Activated T-helper 9 cell treated with anti-CD3 and anti-CD28 coated beads, Interleukin-2, amount 50 U/mL, for 16 hours (primary cell): ENCODE measurements around the gene ASB4.

Experiments
- DNase-seq: peaks from one replicate; pipeline ENCODE4 v3.0.0-alpha.2; 2020; ENCODE audit warnings: low read depth

Gene ASB4

DNA sequence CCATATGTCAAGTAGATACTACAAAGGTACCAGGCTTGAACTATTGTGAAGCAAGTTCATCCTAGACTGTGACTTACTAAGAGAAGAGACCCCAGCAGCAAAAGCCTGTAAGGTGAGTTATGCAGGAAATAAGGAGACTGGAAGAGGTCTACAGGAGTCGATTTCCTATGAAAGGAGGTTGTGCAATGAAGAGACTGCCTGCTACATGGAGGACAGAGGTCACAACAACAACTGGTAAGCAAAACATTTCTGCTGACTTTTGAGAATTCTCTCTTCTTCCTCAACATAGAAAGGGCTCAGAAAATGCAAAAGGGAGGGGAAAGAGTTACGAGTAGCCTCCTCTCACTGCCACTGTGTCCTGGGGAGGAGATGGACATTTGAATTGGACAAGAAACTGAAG, 68.2 kb downstream of the ASB4 start:
- DNase-seq = no peak

- no peak for DNase-seq
Observed at GRCh38 chr7:95556777-95557176, 71.0 kb downstream of the ASB4 start.

DNA sequence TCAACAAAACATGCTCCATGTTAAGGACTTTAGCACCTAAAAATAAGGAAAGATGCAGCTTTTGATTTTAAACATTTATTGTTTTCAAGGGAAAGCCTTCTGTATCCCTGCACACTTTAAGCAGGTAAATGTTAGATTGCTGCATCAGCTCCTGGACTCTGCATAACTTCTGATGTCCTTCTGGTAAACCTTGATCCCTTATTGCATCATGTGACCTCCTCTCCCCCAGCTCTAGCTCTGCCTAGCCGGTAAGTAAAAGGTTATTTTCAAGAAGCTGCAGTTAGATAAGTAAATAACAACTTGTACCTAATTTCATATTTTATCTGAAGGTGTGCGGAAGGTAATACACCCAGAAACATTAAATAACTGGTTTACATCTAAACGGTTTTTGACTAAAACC, 73.1 kb downstream of the ASB4 start:
- DNase-seq = no peak

DNA sequence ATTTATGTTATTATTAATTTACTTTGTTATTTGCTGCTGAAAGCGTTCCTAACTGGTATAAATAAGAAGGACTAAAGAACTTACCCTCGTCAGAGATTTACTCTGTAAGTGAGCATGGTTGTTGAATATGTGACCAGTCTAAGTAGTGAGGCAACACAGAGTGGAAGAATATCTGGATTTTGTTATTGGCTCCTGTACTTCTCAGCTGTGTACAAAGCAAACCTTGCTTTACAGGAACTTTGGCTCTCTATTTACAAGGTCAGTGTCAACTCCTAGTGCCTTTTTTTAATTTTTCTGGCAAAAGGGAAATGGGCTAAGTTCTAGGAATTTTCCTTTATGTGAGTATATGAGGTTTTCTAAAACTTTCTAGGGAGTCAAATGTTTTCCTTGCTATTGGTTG, 74.9 kb downstream of the ASB4 start:
- no peak for DNase-seq

GRCh38 chr7:95569720-95570119, 84.0 kb downstream of the ASB4 start:
- DNase-seq = no peak

DNA sequence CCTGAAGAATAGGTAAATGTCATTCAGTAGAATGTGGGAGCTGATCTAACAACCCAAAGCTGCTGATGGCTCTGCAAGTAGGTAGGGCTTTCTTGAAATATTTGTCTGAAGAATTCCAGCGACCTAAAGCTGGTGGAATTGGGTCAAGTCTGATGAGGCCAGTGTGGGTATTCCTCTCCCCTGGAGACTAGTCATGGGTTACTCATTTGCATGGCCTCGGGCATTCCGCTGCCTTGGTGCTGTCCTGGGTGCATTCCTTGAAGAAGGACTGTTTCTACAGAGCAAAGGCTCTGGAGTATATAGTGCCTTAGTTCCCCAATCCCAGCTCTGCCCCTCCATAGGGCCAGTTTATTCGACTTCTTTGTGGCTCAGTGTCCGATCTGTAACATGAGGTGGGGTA, 91.4 kb downstream of the ASB4 start:
- no peak for DNase-seq

DNA sequence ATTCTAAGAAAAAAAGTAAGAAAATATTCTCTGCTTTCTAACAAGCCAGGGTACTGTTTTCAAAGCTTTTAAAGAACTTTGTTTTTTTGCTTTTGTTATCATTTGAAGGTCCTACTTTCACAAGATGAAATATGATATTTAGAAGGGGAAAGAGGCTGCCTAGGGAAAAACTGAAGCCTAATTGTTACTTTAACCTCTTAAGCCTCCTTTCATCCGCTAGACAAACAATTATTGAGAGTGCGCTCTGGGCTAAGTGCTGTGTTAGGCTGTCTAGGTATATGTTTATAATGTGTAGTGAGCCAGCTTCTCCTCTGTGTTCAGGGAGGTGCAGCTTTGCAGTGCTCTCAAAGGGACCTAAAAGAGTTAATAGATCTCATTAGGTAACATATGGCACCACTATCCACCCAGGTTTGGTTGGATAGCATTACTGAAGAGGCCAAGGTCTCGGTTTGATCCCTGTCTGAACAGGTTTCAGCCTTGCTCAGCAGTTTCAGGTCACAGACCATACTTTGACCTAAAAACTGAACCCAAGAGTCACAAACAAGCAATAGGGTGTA, 92.6 kb downstream of the ASB4 start:
- no peak for DNase-seq

GRCh38 chr7:95579318-95579717, 93.6 kb downstream of the ASB4 start:
- DNase-seq = no peak

DNA sequence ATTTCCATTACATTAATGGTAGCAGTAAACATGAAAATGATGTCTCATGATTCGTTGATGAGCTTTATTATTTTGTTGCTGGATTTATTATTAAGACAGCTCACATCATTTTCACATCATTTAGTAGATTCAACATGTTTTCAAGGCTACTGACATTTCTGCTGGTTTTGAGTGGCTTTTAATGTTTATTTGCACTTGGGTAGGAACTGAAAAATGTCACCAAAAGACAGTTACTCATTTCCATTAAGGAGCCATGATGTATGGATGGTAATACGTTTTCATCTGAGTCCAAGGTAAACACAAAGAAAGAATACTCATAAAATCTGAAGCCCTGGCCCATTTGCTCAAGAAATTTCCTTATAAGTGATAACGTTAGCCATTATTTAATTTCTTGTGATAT, 95.7 kb downstream of the ASB4 start:
- no peak for DNase-seq

GRCh38 chr7:95582578-95583293, 97.0 kb downstream of the ASB4 start:
- no peak for DNase-seq

- no peak for DNase-seq
Observed at GRCh38 chr7:95583834-95584621, 98.3 kb downstream of the ASB4 start.

- no peak for DNase-seq
Observed at GRCh38 chr7:95584769-95585425, 99.2 kb downstream of the ASB4 start.

DNA sequence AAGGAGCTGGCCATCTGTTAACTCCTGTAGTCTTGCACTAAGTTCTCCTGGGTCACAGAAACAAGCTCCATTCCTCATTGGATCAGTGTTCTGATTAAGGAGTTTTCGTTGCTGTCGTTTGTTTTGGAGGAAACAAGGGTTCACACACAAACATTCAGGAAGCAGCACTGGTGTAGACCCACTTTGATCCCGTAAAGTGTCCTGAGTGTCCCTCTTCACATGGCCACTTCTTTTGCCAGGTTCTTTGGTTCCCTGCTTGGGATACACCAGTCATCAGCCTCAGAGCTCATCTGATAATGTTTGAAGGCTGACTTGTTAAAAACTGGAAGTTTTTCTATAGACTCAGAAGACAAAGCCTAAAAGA, 99.7 kb downstream of the ASB4 start:
- no peak for DNase-seq

GRCh38 chr7:95586951-95587301, 101.2 kb downstream of the ASB4 start:
- DNase-seq = no peak

DNA sequence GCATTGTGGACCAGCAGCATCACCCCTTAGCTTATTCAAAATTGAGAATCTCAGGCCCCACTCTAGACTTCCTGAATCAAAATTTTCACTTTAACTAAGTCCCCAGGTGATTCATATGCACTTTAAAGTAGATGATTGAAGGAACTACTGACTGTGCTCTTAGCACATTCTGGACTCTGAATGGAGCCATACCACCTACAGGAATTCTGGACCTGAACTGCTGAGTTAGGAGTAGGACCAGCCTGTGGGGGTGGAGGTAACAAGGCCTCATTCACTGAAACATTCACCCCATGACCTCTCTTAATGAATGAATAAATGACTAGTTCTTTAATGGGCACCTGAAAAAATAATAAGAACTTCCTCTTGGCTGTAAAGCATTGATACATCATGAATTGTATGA, 103.3 kb downstream of the ASB4 start:
- no peak for DNase-seq

DNA sequence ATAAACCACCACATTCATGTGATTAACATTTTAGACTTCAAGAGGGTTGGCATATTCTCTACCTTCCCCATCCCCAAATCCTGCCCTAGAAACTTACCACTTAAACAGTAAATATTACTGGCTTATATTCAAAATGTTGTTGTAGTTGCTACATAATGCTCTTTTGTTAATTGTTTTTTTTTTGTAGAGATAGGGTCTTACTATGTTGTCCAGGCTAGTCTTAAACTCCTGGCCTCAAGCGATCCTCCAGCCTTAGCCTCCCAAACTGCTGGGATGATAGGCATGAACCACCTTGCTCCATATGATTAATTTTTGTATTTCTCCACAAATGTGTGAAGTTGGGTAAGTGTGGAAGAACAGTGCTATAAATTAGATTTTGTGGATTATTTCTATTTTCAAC, 104.0 kb downstream of the ASB4 start:
- no peak for DNase-seq
